ENCODE data around the gene C2CD4C.
"Not testable (repeated sequence)": the region's sequence is repeated elsewhere in the genome, so short reads cannot be mapped to it uniquely, and the experiment has no call there.

Gene C2CD4C

GRCh38 chr19:369256-369655 lies 39.7 kb downstream of the C2CD4C start:
- in situ Hi-C loops (cut with MboI; ENCODE audit: low sequenced_read_pairs) = no loop called here

- in situ Hi-C loops (cut with MboI; ENCODE audit: low sequenced_read_pairs) = no loop called here
Measured at GRCh38 chr19:368630-369024, 40.3 kb downstream of the C2CD4C start.

GRCh38 chr19:367963-368629 lies 40.9 kb downstream of the C2CD4C start:
- in situ Hi-C loops (cut with MboI; ENCODE audit: low sequenced_read_pairs) = no loop called here

GRCh38 chr19:367561-367960 lies 41.4 kb downstream of the C2CD4C start:
- in situ Hi-C loops (cut with MboI; ENCODE audit: low sequenced_read_pairs) = no loop called here

GRCh38 chr19:366951-367350 lies 42.0 kb downstream of the C2CD4C start:
- in situ Hi-C loops (cut with MboI; ENCODE audit: low sequenced_read_pairs) = no loop called here

- in situ Hi-C loops (cut with MboI; ENCODE audit: low sequenced_read_pairs) = no loop called here
Measured at GRCh38 chr19:366205-366783, 42.7 kb downstream of the C2CD4C start.

- in situ Hi-C loops (cut with MboI; ENCODE audit: low sequenced_read_pairs) = no loop called here
Measured at GRCh38 chr19:364496-365287, 44.3 kb downstream of the C2CD4C start.

GRCh38 chr19:362683-363082 lies 46.3 kb downstream of the C2CD4C start:
- in situ Hi-C loops (cut with MboI; ENCODE audit: low sequenced_read_pairs) = no loop called here

- in situ Hi-C loops (cut with MboI; ENCODE audit: low sequenced_read_pairs) = no loop called here
Measured at GRCh38 chr19:362154-362553, 46.8 kb downstream of the C2CD4C start.

- in situ Hi-C loops (cut with MboI; ENCODE audit: low sequenced_read_pairs) = no loop called here
Measured at GRCh38 chr19:359653-359925, 49.4 kb downstream of the C2CD4C start.

GRCh38 chr19:355536-355935 lies 53.4 kb downstream of the C2CD4C start:
- in situ Hi-C loops (cut with MboI; ENCODE audit: low sequenced_read_pairs) = not testable (repeated sequence)

Data from HL-60/S4 (cell line).